GM03348 (cell line): ENCODE results near the gene FBH1.

Source experiments
- DNase-seq: peaks from one replicate; pipeline ENCODE4 v3.0.0; 2012; ENCODE audit warnings: low spot score

Gene FBH1

DNA sequence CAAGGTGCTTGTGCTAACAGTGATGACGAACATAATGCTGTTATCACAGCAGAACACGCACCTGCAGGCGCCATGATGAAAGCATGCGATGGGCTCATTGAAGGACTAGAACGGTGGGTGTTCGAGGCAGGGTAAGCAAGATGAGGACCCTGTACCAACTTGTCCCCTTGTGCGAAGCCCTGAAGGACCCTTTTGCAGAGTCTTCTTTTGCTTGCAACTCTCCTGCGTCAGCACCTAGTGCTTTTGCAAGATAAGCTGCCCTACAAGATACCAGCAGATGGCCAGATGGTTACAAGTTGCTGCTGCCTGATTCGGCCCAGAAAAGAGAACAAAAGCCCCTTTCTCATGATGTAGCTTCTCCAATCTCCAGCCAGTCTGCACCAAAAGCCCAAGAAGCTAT, 91.5 kb downstream of the FBH1 start:
- DNase-seq: no peak

DNA sequence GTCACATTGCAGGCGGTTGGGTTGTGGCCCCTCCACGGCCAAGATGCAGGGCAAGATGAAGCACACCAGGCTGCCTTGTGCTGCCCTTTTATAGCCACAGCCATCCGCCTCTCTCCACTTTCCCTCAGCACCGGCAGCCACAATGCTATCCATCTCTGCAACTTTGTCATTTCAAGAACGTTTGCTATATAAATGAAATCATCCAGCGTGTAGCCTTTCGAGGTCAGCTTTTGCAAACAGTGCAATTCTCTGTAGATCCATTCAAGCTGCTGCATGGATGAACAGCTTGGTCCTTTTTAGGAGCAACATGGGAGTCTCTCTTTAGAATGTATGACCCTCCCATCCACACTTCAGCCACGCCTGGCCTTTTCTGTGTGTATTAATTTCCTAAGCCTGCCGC, 93.7 kb downstream of the FBH1 start:
- DNase-seq: no peak

DNA sequence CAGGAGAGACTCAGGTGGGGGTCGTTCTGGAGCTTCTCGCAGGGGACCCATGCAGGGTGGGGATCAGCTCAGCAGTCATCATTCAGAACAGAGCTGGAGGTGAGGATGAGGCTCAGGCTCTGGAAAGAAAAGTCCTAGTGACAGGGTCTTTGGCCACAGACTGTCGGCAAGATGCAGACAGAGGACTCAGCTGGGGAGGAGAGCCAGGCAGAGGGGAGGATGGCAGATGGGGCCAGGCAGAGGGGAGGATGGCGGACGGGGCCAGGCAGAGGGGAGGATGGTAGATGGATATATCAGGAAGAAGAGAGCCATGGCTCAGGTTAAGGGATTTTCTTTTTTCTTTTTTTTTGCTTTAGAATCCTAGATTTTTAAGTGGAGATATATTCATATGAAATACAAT, 95.0 kb downstream of the FBH1 start:
- no peak for DNase-seq
